Measurements from ENCODE around the gene SCLY. TPM values are rescaled to one million over a fixed set of nuclear protein-coding genes. Genes with fewer than 3 reads are reported as not detected.

SCLY gene
- total and polyA plus RNA-seq, 2 of the 8 experiments (the other 6 are each of a cell fraction or from before 2014, with no cell fraction given), result 79.0 to 79.5 TPM

GRCh38 chr2:238130111-238130695 lies 69.4 kb downstream of the SCLY start:
- H2BK12ac ChIP-seq (ENCODE audit: low read depth, low read length), result no peak overlapping the region
- H3K4ac ChIP-seq (replicated peaks; ENCODE audit: insufficient read length, low read depth, low read length), result no peak overlapping the region
- H3K9ac ChIP-seq (replicated peaks in 1 of 4; ENCODE audit: extremely low read depth in 1 of 4, low read depth in 3 of 4, low read length in 3 of 4), result no peak overlapping the region
- FAIRE-seq, result no peak
- peaks cover 15% of the 10 kb centered on the region for H3K23me2 ChIP-seq (ENCODE audit: low read depth, low read length)
- 0 out of 4 replicates have a peak, but pooled peaks cover 0 to 4% of the 10 kb centered on the region in 2 experiments for H3K9me3 ChIP-seq (ENCODE audit: insufficient read depth in 2 of 2, low read depth in 1 of 2, low read length in 1 of 2)
- H3K27me3 ChIP-seq (replicated peaks in 1 of 4; ENCODE audit: control insufficient read depth in 3 of 4, extremely low read depth in 1 of 4, insufficient read depth in 3 of 4, low read length in 3 of 4), result no peaks in the 10 kb centered on the region
- POLR2A ChIA-PET (ENCODE audit: partially characterized antibody), result interaction anchor here (0.8 kb wide), 1 partner anchor 9 kb away, joined by 3 read pairs; no protein-coding TSS in a partner anchor
- no peaks in the 10 kb centered on the region for H3K79me2 ChIP-seq (ENCODE audit: control insufficient read depth in 1 of 2, insufficient read depth in 2 of 2, low read length in 2 of 2)
- no peak overlapping the region for H2AK5ac ChIP-seq (ENCODE audit: low read depth, low read length)
- H2AFZ ChIP-seq (ENCODE audit: low read length), result no peak overlapping the region
- H3K18ac ChIP-seq (ENCODE audit: extremely low read depth, low read length), result no peak overlapping the region
- no peak overlapping the region for H2BK5ac ChIP-seq (ENCODE audit: low read depth, low read length)
- H4K91ac ChIP-seq (replicated peaks; ENCODE audit: insufficient read length, low read length), result no peak overlapping the region
- peak overlapping the region; percentile 63; the same call in 1 of the 2 replicates for H4K8ac ChIP-seq (ENCODE audit: extremely low read depth, insufficient read depth, low read length)
- H3K4me3 ChIP-seq (ENCODE audit: extremely low read depth in 1 of 4, insufficient read depth in 2 of 4, low read depth in 3 of 4, low read length in 4 of 4), result no peak overlapping the region
- no peak overlapping the region for H2BK120ac ChIP-seq (replicated peaks; ENCODE audit: low read depth, low read length)
- no peak for TF ChIP-seq CHD1 (IDR thresholded peaks at IDR 0.05; ENCODE audit: low read depth, low read length)
- TF ChIP-seq CBX5 (IDR thresholded peaks at IDR 0.05; ENCODE audit: low read depth, low read length), result no peak
- no peak for TF ChIP-seq CEBPB (IDR thresholded peaks at IDR 0.05; ENCODE audit: low read depth, low read length)
- no peak for TF ChIP-seq RAD21 (IDR thresholded peaks at IDR 0.05 in 1 of 2, conservative IDR thresholded peaks at IDR 0.05 in 1 of 2; ENCODE audit: low read depth in 2 of 2, low read length in 2 of 2)
- TF ChIP-seq NRF1 (IDR thresholded peaks at IDR 0.05; ENCODE audit: low read depth, low read length), result no peak
- no peak for TF ChIP-seq MAFK (IDR thresholded peaks at IDR 0.05; ENCODE audit: low read depth, low read length)
- no peak for TF ChIP-seq EP300 (IDR thresholded peaks at IDR 0.05; ENCODE audit: borderline replicate concordance in 1 of 2, low read depth in 2 of 2, low read length in 2 of 2)
- no peak for TF ChIP-seq SAP30 (IDR thresholded peaks at IDR 0.05; ENCODE audit: insufficient read depth, insufficient replicate concordance, low read length)
- TF ChIP-seq SP1 (IDR thresholded peaks at IDR 0.05; ENCODE audit: low read depth, low read length), result no peak
- TF ChIP-seq TAF7 (optimal IDR thresholded peaks at IDR 0.05; ENCODE audit: borderline replicate concordance, low read depth, low read length), result no peak
- no peak for TF ChIP-seq KDM1A (IDR thresholded peaks at IDR 0.05; ENCODE audit: borderline replicate concordance, low read length)
- DNase-seq (ENCODE audit: low read depth in 1 of 2, low spot score in 2 of 2), result no peak
- H3K23ac ChIP-seq (ENCODE audit: insufficient read length), result no peak overlapping the region
- no peaks in the 10 kb centered on the region; a peak in 1 of 8 replicates for H3K36me3 ChIP-seq (ENCODE audit: control insufficient read depth in 2 of 4, insufficient read depth in 4 of 4, low read length in 3 of 4)
- CTCF ChIA-PET (ENCODE audit: partially characterized antibody), result interaction anchor here (1.0 to 5.3 kb wide), 2 partner anchors 9 to 12 kb away, joined by 3 to 41 read pairs; partner anchors contain the start of gene KLHL30
- no peaks in the 10 kb centered on the region for H3K79me1 ChIP-seq (ENCODE audit: low read depth, low read length)
- 95% methylated on average over 22 of the region's 28 CpGs; no CpG with 5 or more reads in 1 of the 2 experiments for WGBS, 2 experiments (ENCODE audit: extremely low coverage in 1 of 2, insufficient coverage in 1 of 2, insufficient read length in 1 of 2, insufficient replicate concordance in 2 of 2, low coverage in 1 of 2, low lambda C conversion rate in 2 of 2, missing lambda C conversion rate in 1 of 2)
- H3K56ac ChIP-seq (replicated peaks; ENCODE audit: insufficient read length, low read depth, low read length), result no peak overlapping the region
- H2BK15ac ChIP-seq (ENCODE audit: low read length), result no peak overlapping the region
- H4K20me1 ChIP-seq (replicated peaks in 1 of 2; ENCODE audit: control insufficient read depth in 1 of 2, insufficient read depth in 2 of 2, low read length in 2 of 2), result peaks cover 0 to 12% of the 10 kb centered on the region in 2 experiments
- no peak overlapping the region for H3K14ac ChIP-seq (ENCODE audit: insufficient read length)
- no peak overlapping the region for H3K27ac ChIP-seq (ENCODE audit: low read depth, low read length)
- H3K4me2 ChIP-seq (ENCODE audit: insufficient read depth in 1 of 2, low read depth in 2 of 2, low read length in 2 of 2), result no peak overlapping the region
- no peak overlapping the region for H4K5ac ChIP-seq (ENCODE audit: insufficient read length, low read depth, low read length)
- no peak overlapping the region for H2BK20ac ChIP-seq (ENCODE audit: low read length)
- peaks cover 0 to 13% (median 0%) of the 10 kb centered on the region in 4 experiments; a peak in 2 of 7 replicates for H3K4me1 ChIP-seq (replicated peaks in 1 of 4; ENCODE audit: control insufficient read depth in 3 of 4, insufficient read depth in 4 of 4, low read length in 3 of 4)
